Cardiac septum (tissue), 1 donor: Measurements from ENCODE around the gene C1orf174. TPM values are rescaled to one million over a fixed set of nuclear protein-coding genes. Genes with fewer than 3 reads are reported as not detected.
A peak's percentile ranks its signal among the peaks of the same experiment; 100 is the strongest.

Experiments used
- DNase-seq: peaks from one replicate; pipeline ENCODE4 v3.0.0-alpha.2; 2020; ENCODE audit warnings: low spot score
- intact Hi-C: fragments of 100-400 bp; cut with DNase I; formaldehyde crosslinking; loops from one replicate; pipeline ENCODE4 v1.14.0; 2022
- long read RNA-seq: library from polyadenylated mRNA; unstranded; transcript quantifications from one replicate; pipeline ENCODE4 v2.0.0, GENCODE V29; 2021
- total RNA-seq: library from RNA; stranded (reverse); fragmentation: NEBNext Ultra II Directional; extraction: Animal tissue kit (Norgen Biotek cat#: 25700); gene quantifications from one replicate; pipeline ENCODE4 v1.2.1, GENCODE V29; 2021
- donor health status: DM: no; HTN: no; CAD: no.

C1orf174 gene
- total RNA-seq: 11.5 TPM
- long read RNA-seq, transcript C1orf174-201 (4 exons, 1,666 nt): major isoform, 15 of 16 reads
- long read RNA-seq, partial matches to known transcripts: 1 of 16 reads
- long read RNA-seq, other reads (novel, unspliced or antisense): 0 of 16 reads

DNA sequence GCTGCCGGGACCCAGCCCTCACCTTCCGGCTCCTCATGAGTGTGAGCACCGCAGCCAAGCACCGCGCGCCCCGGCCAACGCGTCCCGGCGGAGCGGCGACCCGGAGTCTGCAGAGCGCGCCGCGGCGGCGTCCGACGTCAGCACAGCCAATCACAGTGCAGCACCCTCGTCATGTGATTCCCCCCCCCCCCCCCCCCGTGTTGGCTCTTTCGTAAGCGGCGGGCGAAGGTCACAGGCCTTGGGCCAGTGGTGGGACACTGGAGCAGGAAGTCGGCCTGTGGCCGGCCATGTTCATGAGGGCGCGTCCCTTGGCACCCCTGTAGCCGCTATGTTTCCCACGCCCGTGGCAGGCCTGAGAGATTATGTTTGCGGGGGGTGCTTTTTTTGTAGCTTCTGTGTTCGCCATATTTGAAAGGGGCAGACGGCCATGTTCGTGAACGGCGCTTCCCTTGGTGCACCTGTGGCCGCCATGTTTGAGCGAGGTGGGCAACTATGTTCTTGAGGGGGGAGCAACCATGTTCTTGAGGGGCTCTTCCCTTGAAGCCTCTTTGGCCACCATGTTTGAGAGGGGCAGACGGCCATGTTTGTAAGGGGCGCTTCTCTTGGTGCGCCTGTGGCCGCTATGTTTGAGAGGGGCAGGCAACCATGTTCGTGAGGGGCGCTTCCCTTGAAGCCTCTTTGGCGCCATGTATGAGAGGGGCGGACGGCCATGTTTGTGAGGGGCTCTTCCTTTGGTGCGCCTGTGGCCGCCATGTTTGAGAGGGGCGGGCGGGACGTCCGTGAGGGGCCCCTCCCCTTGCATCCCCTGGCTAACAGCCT is at the start of gene C1orf174:
Gene C1orf174, minus strand, starts transcription at position 123 of the 819 bp plus-strand sequence. Its CDS starts 86 bp downstream, at position 37.
- intact Hi-C loops: loop anchor here (2.0 kb wide), 2 partner anchors 44 to 104 kb away; partner anchors contain the start of genes CEP104, DFFB and LRRC47

DNA sequence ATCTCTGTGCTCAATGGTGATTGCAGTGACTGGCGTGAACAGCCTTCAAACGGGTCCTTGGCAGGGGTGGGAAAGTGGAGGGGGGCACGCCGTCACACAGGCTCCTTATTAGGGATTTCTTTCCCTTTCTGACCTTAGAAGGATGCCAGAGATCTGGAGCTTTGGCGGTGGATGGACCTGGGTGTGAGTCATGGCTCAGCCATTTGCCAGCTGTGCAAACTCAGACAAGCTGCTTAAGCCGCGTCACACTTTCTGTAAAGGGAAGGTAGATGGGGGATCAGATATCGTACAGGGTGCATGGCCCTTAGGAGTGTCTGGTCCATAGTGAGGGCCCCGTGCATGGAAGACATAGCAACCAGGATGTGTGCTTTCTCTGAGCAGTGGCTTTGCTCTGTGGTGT is 48.3 kb upstream of the C1orf174 start:
- intact Hi-C loops: no loop called here

More for the DNA sequence above, at the start of gene C1orf174:
- DNase-seq: peak; percentile 95

DNA sequence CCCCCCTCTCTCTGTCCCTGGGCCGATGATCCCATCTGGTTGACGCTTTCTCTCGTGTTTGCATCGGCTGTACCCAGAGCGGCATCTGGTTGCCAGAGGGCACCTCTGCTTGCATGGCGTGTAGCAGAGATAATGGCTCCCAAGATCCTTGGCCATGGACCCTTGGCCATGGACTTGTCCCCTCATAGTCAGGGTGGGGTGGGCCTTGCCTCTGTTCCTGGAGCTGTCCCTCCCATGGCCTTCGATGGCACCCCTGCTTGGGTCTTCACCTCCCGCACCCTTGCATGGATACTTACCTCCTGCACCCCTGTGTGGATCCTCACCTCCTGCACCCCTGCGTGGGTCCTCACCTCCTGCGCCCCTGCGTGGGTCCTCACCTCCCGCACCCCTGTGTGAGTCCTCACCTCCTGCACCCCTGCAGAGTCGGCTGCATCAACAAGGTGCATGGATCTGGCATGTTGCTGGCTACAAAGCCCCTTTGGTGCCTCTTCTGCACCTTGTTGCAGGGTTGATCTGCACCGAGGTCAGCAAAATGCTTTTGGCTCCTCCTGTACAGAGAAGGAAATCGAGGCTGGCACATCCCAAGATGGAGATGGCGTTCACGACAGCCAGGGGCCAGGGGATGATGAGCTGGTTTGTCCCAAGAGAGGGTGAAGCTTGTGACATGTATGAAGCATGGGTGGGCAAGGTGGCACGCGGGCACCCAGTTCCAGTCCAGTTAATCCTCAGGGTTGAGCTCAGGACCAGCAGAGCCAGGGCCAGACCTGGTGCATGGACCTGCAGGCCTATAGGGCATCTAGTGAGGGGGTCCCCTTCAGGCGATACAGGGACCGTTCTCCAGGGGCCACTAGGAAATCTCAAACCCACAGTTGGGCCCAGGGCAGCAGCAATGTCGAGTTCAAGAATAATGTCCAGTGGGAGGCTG is 46.1 kb upstream of the C1orf174 start:
- no peak for DNase-seq
- intact Hi-C loops: no loop called here

More for the DNA sequence above, 48.3 kb upstream of the C1orf174 start:
- DNase-seq: no peak

DNA sequence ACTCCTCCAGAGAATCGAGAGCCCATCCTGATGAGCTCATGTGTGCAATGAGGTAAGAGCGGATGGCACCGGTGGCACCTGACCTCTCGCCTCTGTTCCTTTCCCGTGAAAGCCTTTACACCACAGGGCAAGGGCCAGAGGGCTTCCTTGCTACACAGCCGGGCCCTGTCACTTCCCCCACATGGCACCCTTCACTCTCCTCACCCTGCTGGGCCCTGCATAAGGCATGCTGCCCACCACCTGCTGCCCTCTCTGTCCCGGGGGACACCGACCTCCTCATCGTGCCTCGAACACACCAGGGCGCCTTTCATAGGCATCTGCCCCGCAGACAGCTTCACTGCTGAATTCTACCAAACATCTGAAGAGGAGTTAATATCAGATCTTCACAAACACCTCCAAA is 45.1 kb upstream of the C1orf174 start:
- intact Hi-C loops: no loop called here
- no peak for DNase-seq

DNA sequence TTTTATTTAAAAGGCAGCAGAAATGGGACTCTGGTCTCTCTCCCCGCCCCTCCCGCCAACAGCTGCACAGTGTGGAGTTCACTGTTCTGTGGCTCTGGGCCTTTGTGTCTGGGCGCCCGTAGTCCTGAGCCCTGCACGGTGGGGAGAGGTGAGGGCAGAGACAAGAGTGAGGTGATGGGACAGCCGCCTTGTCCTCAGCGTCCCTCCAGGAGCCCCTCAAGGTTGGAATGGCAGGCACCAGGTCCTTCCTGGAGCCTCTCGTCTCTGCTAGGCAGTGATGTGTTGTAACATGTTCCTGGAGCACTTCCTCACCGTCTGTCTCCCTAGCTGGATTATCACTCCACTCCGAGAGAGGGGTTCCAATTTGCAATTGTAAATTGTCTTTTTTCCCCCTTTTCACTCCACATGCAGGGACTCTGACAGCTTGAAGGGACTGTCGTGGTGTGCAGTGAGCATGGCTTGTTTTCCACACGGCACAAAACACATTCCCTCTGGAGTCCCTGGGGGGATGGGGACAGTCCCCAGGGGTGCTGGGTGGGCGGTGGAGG is 44.6 kb upstream of the C1orf174 start:
- intact Hi-C loops: no loop called here
- no peak for DNase-seq

DNA sequence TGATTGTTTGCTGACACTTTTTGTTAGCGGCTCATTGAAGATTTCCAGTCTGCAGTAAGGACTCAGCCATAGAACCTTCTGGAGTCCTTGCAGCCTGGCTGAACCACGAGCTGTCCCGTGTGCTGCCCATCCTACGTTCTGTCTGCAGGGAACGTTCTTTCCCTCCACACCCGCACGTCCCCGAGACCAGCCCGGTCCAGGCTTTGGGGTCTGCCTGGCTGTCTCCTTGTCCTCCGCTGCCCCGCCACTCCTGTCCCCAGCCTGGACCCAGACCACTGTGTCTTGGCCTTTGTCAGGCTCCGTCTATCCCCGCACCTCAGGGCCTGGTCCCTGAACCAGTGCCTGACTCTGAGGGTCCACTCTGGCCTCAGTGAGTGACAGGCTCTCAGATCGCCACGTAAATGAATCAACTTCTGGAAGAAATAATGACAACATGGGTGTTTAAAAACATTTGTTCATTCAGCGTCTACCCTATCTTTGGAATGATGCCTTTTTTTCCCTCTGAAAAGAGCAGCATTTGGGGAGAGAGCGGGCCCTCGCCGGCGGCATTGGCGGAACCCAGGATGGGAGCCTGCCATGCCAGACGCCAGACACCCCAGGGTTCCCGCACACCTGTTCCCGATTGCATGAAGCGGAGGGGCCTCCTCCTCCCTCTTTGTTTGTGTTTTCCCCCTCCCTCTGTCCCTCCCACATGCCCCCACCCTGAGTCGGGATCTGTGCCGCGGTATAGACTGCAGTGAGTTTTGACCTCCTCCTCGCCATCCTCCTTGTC is 43.9 kb upstream of the C1orf174 start:
- intact Hi-C loops: no loop called here
- no peak for DNase-seq

DNA sequence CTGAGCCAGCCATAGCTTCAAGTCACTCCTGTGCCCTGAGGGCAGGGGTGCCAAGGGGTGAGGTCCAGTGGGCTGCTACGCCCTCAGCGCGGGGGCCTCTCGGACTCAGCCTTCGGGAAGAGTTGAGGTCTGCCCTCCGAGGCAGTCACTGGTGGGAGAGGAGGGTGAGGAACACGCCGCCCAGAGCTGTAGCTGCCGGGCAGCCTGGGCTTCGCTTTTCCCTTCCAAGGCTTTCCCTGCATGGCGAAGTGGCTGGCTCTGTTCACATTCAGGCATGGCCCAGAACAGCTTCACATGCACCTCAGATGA is 43.0 kb upstream of the C1orf174 start:
- DNase-seq: no peak

DNA sequence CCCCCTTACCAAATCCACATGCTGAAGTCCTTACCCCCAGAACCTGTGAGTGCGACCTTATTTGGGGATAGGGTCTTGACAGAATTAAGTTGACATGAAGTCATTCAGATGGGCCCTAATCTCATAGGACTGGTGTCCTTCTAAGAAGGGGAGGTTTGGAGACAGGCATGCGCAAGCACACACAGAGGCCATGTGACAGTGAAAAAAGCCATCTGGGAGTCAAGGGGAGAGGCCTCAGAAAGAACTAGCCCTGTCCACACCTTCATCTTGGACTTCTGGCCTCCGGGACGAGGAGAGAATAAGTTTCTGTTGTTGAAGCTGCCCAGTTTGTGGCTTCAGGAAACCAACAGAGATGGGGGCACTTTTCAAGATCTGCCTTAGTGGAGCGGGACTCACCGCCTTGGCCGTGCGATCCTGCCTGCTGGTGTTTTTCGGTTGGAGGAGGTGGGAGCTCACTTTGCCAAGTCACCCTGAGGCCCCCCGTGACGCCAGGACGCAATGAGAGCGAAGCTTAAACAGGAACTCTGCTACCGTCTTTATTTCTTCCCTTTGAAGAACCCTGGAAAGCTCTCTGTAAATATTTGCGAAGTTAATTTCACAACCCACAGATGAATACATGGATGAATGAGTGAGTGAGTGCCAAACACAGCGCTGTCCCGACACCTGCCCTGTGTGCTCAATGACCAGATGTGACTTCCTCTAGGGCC is 42.5 kb upstream of the C1orf174 start:
- DNase-seq: no peak
- intact Hi-C loops: no loop called here

More for the DNA sequence above, 43.0 kb upstream of the C1orf174 start:
- intact Hi-C loops: no loop called here

DNA sequence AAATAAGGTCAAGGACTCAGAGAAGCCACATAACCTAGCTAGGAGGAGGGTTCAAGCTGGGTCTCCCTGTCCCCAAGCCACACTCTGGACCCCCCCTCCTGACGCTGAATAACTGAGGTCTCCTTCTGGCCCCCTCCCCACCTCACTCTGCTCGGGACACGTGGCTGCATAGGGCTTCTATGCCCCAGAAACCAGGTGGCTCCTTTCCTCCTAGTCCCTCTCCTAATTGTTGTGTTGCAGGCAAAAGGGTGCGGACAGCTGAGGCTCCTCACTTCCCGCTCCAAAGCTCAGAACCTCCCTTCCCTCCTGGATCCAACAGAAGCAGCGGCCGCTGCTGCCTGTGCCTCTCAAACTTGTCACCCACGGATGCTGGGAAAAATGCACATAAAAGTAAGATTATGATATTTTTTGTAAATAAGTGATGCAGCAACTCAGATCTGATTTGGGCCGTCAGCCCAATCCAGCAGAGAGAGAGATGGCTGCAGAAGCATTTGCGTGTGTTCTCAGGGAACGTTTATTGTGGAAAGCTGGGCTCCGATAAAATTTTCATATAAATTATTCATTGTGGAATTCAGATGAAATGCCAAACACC is 40.8 kb upstream of the C1orf174 start:
- no peak for DNase-seq

DNA sequence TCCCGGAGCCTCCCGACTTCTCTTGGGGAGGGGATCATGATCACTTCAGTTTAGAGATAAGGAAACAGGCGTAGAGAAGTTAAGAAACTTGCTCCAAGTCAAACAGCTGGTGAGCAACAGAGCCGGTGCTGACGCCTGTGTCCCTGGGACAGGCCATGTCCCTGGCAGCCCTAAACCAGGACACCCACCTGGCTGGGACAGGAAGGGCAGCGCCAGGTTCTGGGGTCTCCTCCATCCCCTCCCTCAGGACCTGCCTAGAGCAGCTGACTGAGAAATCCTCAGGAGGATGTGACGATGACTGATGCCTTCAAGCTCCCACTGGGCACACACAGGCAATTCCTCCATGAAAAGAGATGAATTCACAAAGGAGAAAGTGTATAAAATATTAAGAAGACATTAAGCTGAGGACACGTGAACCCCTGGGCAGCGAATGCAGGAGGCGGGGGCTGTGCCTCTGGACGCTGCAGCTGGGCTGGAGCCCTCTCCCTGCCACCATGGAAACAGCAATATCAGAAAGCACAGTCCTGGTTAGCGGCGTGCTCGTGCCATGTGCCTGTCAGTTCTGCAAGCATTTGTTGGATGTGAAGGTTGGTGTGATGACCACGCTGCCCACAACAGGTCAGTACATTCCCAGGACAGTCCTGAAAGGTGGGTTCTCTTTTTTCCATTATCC is 40.1 kb upstream of the C1orf174 start:
- no peak for DNase-seq
- intact Hi-C loops: no loop called here

More for the DNA sequence above, 40.8 kb upstream of the C1orf174 start:
- intact Hi-C loops: no loop called here

DNA sequence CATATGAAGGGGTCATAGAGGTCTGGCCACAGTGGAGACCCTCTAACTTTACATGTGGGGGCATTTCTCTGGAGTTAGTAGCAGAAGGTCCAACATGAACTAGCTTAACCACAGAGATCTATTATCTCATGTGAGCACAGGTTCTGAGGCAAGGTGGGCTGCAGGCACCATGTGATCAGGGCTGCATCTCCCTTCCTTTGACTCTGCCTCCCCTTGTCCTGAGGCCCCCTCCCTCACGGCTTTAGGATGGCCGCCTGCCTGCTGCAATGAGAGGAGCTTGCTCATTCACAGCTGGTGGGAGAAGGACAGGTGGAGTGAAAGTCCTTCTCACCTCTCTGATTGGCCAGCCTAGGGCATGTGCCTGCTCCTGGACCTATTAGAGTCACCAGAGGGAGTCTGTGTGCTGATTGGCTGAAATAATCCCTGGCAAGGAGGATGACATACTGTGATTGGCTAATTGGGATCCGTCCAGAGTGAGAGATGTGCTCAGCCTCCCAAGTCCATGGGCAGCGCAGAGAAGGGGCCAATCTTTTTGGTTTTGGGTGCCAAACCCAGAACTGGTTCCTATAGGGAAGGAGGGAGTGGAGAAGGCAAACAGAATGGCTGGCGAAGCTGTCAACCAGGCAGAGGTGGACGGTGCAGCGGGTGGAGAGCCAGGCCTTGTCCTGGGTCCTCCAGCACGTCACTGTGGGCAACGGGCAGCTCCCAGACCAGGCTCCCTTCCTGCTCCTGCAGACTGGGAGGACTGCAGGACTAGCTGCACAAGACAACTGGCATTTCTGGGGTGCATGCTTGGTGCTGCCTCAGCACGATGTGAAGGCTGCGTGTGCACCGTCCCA is 39.4 kb upstream of the C1orf174 start:
- intact Hi-C loops: no loop called here
- no peak for DNase-seq

DNA sequence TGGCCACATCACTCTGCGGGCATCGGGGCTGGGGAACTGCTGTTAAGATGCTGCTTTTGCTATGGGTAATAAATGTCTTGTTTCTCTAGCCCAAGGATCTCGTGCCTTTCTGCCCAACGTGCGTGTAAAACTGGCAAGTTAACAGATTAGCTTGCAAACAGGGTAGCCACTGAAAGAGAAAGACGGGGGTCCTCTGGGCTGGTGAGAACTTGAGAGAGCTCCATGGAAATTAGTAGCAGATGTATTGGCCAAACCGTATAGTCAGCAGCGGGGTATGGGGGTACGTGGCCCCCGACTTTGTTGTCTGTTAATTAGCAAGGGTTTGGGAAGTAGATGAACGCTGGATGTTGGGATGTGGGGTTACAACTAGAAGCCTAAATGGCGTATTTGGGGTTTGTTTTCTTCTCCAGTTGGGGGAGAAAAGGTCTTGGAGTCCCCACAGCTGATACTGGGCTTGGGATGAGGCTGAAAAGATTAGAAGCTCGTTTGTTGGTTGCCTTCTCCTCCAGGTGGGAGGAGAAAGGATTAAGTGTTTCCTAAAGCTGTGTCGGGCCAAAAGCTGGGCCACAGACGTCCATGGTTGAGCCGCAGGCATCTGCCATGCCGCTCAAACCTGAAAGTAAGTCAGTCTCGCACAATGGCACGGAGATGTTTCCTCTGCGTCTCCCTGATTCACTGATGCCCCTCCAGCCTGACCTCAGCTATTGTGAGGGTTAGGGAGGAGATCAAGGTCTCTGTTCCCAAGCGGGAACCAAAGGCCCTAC is 32.3 kb upstream of the C1orf174 start:
- intact Hi-C loops: no loop called here
- no peak for DNase-seq

DNA sequence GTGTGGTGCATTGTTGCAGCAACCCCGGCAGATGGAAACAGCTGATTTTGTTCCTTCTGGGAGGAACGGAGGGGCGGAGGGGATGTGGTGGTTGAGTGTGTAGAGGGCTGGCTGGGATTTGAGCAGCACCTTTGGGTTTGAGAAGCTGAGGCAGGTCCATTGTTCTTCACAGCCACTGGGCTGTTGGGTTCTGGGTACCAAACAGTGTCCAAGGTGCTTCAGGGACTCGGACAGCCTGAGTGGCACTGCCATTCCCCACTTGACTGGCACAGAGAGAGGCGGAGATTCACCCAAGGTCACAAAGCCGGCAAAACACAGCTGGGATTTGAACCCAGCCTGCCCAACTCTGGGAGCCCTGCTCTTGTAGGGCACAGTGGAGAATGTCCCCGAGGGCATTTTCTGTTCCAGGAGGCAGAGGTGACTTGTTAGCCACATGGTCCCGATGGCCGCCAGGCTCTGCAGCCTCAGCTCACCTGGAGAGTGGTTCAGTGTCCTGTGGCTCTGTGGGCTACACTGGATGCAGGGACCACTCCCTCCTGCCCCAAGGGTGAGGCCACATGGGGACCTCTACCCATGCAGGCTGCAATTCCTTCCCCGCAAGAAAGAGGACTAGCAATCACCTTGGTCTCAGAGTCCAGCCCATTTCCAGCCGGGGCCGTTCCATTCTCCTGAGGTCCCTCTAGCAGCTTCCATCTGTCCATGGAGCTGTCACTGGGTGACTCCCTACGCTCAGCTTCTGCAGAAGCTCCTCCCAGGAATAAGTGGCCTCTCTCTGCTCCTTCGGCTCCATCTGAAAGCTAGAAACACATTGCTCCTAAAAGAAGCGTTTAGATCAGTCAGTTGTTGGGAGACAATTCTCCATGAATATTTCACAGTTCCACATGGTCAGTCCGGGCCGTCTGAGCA is 31.2 kb upstream of the C1orf174 start:
- intact Hi-C loops: no loop called here
- no peak for DNase-seq

DNA sequence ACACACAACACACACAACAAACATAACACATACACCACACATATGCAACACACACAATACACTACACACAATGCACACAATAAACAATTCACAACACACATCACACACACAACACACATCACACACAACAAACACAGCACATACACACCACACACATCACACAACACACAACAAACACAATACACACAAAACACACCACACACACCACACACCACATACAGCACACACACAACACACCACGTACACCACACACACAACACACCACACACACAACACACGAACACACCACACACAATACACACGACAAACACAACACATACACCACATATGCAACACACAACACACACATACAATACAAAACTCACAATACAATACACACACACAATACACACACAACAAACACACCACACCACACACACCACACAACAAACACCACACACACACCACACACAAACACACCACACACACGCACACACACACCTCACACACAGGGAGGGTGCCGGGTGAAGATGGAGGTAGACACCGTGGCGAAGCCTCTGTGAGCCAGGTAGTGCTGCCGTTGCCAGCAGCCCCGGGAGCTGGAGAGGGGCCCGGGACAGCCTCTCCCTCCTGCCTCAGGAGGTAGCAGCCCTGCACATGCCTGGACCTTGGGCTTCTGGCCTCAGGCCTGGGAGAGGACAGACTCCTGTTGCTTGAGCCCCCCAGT is 30.4 kb upstream of the C1orf174 start:
- DNase-seq: no peak
- intact Hi-C loops: no loop called here

DNA sequence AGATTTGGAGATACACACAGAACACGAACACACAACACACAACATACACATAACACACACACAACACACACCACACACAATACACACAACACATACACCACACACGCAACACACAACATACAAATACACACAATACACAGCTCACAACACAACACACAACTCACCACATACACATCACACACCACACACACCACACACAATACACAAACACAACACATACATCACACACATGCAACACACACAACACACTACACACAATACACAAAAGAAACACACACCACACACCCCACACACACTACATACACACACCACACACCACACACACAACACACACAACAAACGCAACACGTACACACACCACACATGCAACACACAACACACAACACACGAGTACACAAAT is 29.1 kb upstream of the C1orf174 start:
- DNase-seq: no peak
- intact Hi-C loops: no loop called here
